GM12878 (cell line): ENCODE results near the gene CCDC81. TPM values are rescaled to one million over a fixed set of nuclear protein-coding genes. Genes with fewer than 3 reads are reported as not detected.

ENCODE experiments used
- ATAC-seq: fragments of 200-7000 bp; cut with Tn5 transposase; 3 replicates; pipeline ENCODE4 v1.9.1; 2020; ENCODE audit warnings: mild to moderate bottlenecking, moderate library complexity
- Bru-seq: library from RNA; stranded (reverse); fragments of 400-500 nt; gene quantifications from one replicate; lab custom pipeline; 2021; lab: Mats Ljungman, UMichigan
- BruChase-seq, 2 experiments: library from RNA; stranded (reverse); fragments of 400-500 nt; gene quantifications; one replicate each; lab custom pipeline; 2021; lab: Mats Ljungman, UMichigan
- BruUV-seq: library from RNA; stranded (reverse); fragments of 400-500 nt; replicated peaks from 2 replicates; lab custom pipeline; 2021; lab: Mats Ljungman, UMichigan
- CTCF ChIA-PET: fragments of 300-600 bp; sonication (Branson Sonifier 250); formaldehyde crosslinking; extraction: SDS; loops from one replicate; lab custom pipeline; 2021; ENCODE audit warnings: inconsistent platforms; lab: Yijun Ruan, JAX
- POLR2A ChIA-PET: fragments of 350-600 bp; formaldehyde crosslinking; extraction: SDS; loops from one replicate; lab custom pipeline; 2021; ENCODE audit warnings: inconsistent platforms; lab: Charles Lee
- RAD21 ChIA-PET: fragments of 300-600 bp; sonication (Branson Sonifier 250); formaldehyde crosslinking; loops from one replicate; lab custom pipeline; 2023; ENCODE audit warnings: antibody characterized with exemption; ENCODE audit not compliant: unreplicated experiment; lab: Charles Lee
- SMC1A ChIA-PET: fragments of 300-600 bp; sonication (Branson Sonifier 250); formaldehyde crosslinking; loops from one replicate; lab custom pipeline; 2023; ENCODE audit not compliant: unreplicated experiment, uncharacterized antibody; lab: Charles Lee
- DNase-seq: peaks from one replicate; pipeline ENCODE4 v3.0.0-alpha.2; 2011; ENCODE audit warnings: low read depth, low spot score
- FAIRE-seq: peaks from 3 replicates; lab custom pipeline; 2011; peaks lifted over from hg19 to GRCh38; lab: Jason Lieb, UNC
- H2AFZ ChIP-seq: 2 replicates; pipeline ENCODE4 v1.6.0; 2011; ENCODE audit warnings: low read depth, low read length, control low read depth; ENCODE audit not compliant: control insufficient read depth
- H3K27ac ChIP-seq: 2 replicates; pipeline ENCODE4 v1.5.1; 2011; ENCODE audit warnings: control low read depth; ENCODE audit not compliant: control insufficient read depth, insufficient read depth
- H3K27me3 ChIP-seq, 2 experiments: replicated peaks in 1 of 2; 2 replicates each; pipeline versions ENCODE4 v1.6.0 to v1.6.1; 2011; ENCODE audit warnings: low read length in 1 of 2; ENCODE audit not compliant: control insufficient read depth in 2 of 2, insufficient read depth in 2 of 2
- H3K36me3 ChIP-seq, 2 experiments: 2 replicates each; pipeline ENCODE4 v1.5.1; 2011; ENCODE audit warnings: low read length in 1 of 2; ENCODE audit not compliant: control insufficient read depth in 2 of 2, insufficient read depth in 2 of 2
- H3K4me1 ChIP-seq: 2 replicates; pipeline ENCODE4 v1.6.1; 2011; ENCODE audit warnings: mild to moderate bottlenecking, low read length, moderate library complexity, mixed read lengths; ENCODE audit not compliant: control insufficient read depth, insufficient read depth
- H3K4me2 ChIP-seq: 2 replicates; pipeline ENCODE4 v1.6.0; 2011; ENCODE audit warnings: control low read depth; ENCODE audit not compliant: control insufficient read depth, insufficient read depth
- H3K4me3 ChIP-seq: fragments of 200-600 bp; sonication (generic); 2 replicates; pipeline ENCODE4 v1.5.1; 2016
- H3K79me2 ChIP-seq: 2 replicates; pipeline ENCODE4 v1.6.0; 2011; ENCODE audit warnings: low read length; ENCODE audit not compliant: control insufficient read depth, insufficient read depth
- H3K9ac ChIP-seq: 2 replicates; pipeline ENCODE4 v1.8.0; 2011; ENCODE audit warnings: low read length, control low read depth, mixed read lengths; ENCODE audit not compliant: control insufficient read depth, insufficient read depth
- H3K9me3 ChIP-seq: replicated peaks from 3 replicates; pipeline ENCODE4 v1.5.1; 2011; ENCODE audit warnings: mild to moderate bottlenecking, low read length; ENCODE audit not compliant: control insufficient read depth, insufficient read depth
- H4K20me1 ChIP-seq: 2 replicates; pipeline ENCODE4 v1.6.0; 2011; ENCODE audit not compliant: control insufficient read depth, insufficient read depth
- BACH1 ChIP-seq: fragments of 450-650 bp; IDR thresholded peaks from 2 replicates; pipeline ENCODE4 v1.6.1; 2017; ENCODE audit warnings: mild to moderate bottlenecking, borderline replicate concordance
- CUX1 ChIP-seq: IDR thresholded peaks from 2 replicates; pipeline ENCODE4 v1.6.1; 2012; ENCODE audit warnings: improper control_type of control experiment, low read depth, low read length; ENCODE audit not compliant: insufficient replicate concordance
- EGR1 ChIP-seq, 2 experiments: IDR thresholded peaks; 1 replicate in 1 of 2; 2 replicates in 1 of 2; pipeline ENCODE4 v1.6.1; 2011 to 2012; ENCODE audit warnings: low read depth in 2 of 2, low read length in 2 of 2, borderline replicate concordance in 1 of 2, mild to moderate bottlenecking in 1 of 2, moderate library complexity in 1 of 2
- MEF2B ChIP-seq: fragments of 450-650 bp; IDR thresholded peaks from 2 replicates; pipeline ENCODE4 v1.6.1; 2018; ENCODE audit warnings: mild to moderate bottlenecking, moderate library complexity; ENCODE audit not compliant: partially characterized antibody, poor library complexity, severe bottlenecking
- MYC ChIP-seq: IDR thresholded peaks from 2 replicates; pipeline ENCODE4 v1.6.1; 2011; ENCODE audit warnings: mild to moderate bottlenecking, low read length, moderate library complexity, inconsistent platforms; ENCODE audit not compliant: insufficient read depth, insufficient replicate concordance, insufficient read length, severe bottlenecking
- SPI1 ChIP-seq: IDR thresholded peaks from 2 replicates; pipeline ENCODE4 v1.6.1; 2011; ENCODE audit warnings: low read depth, mild to moderate bottlenecking, low read length, moderate library complexity, borderline replicate concordance; ENCODE audit not compliant: insufficient read depth
- ZNF592 ChIP-seq: fragments of 450-650 bp; IDR thresholded peaks from 2 replicates; pipeline ENCODE4 v1.6.1; 2017; ENCODE audit warnings: mild to moderate bottlenecking, moderate library complexity
- ZSCAN29 ChIP-seq: fragments of 450-650 bp; IDR thresholded peaks from 2 replicates; pipeline ENCODE4 v1.6.1; 2017; ENCODE audit warnings: mild to moderate bottlenecking, moderate library complexity
- WGBS: methylation state at CpG from one replicate; pipeline ENCODE4 v1.1.6; 2016; ENCODE audit warnings: low lambda C conversion rate; ENCODE audit not compliant: insufficient replicate concordance, insufficient coverage; ENCODE audit errors: missing lambda C conversion rate; 5-methylcytosine and 5-hydroxymethylcytosine counted together
- in situ Hi-C: fragments of 300-500 bp; cut with MboI; formaldehyde crosslinking; loops from 9 replicates; pipeline ENCODE4 v1.14.3; 2018; ENCODE audit warnings: mixed read lengths
- intact Hi-C: fragments of 100-400 bp; cut with micrococcal nuclease; formaldehyde crosslinking; loops from one replicate; pipeline ENCODE4 v1.14.2; 2022; ENCODE audit not compliant: unreplicated experiment
- long read RNA-seq, 2 experiments: library from polyadenylated mRNA; unstranded; transcript quantifications; one replicate each; pipeline ENCODE4 v2.0.0, GENCODE V29; 2019 to 2020
- polyA minus RNA-seq, 3 experiments: library from RNA; depleted of rRNA, polyadenylated mRNA; stranded (reverse); fragments of >200 nt; gene quantifications; 2 replicates each; pipeline ENCODE4 v1.2.3, GENCODE V29; 2011
- polyA plus RNA-seq, 11 experiments: library from polyadenylated mRNA; depleted of rRNA in 4 of 11; unstranded in 6 of 11; stranded (reverse) in 5 of 11; fragments of >200 nt; fragmentation: Nextera tagmentation in 4 of 11; fragmentation: Illumina TruSeq in 1 of 11; extraction: Ambion mirVana in 4 of 11; extraction: Trizol in 1 of 11; gene quantifications; 1 replicate in 1 of 11; 2 replicates in 10 of 11; pipeline versions ENCODE4 v1.2.1 to v1.2.3, GENCODE V29; 2011 to 2016; ENCODE audit warnings: inconsistent platforms in 2 of 11, missing spikeins in 2 of 11, low read depth in 1 of 11
- total RNA-seq, 4 experiments: library from RNA; depleted of rRNA in 3 of 4; stranded (reverse); fragments of >200 nt in 3 of 4; fragmentation: Illumina TruSeq in 1 of 4; extraction: Trizol in 1 of 4; gene quantifications; 2 replicates each; pipeline versions ENCODE4 v1.2.1 to v1.2.3, GENCODE V29; 2013 to 2021
- TF ChIP-seq, protein P1 (sequence below): IDR thresholded peaks from 2 replicates; pipeline ENCODE4 v1.6.1; 2011; ENCODE audit warnings: low read depth, mild to moderate bottlenecking, low read length, moderate library complexity, borderline replicate concordance; ENCODE audit errors: extremely low read depth

The CCDC81 gene
- 3.8 and 4.1 TPM in 2 replicates for total RNA-seq (2013; cell fraction: nucleolus; rRNA removed)
- total RNA-seq (2014; rRNA removed) (0.16 and 0.17 TPM in 2 replicates), total RNA-seq (2014; rRNA removed; fragmentation: Illumina TruSeq; extraction: Trizol) (0.27 and 0.32 TPM in 2 replicates), total RNA-seq (2021) (0.13 and 0.19 TPM in 2 replicates), polyA plus RNA-seq (2011; rRNA removed) (0.49 and 0.53 TPM in 2 replicates), polyA plus RNA-seq (2014; fragmentation: Illumina TruSeq; extraction: Trizol) (0.47 TPM in 1 of 2 replicates, not detected in the other), polyA plus RNA-seq (2014; fragmentation: Nextera tagmentation; extraction: Ambion mirVana) (under 1 TPM; 0.13 to 0.31 TPM), polyA plus RNA-seq (2014; rRNA removed) (0.06 and 0.18 TPM in 2 replicates), polyA plus RNA-seq (2016; fragmentation: Nextera tagmentation; extraction: Ambion mirVana) (under 1 TPM; 0.15 to 0.33 TPM), polyA minus RNA-seq (2011; rRNA and poly(A)+ RNA removed) (0.44 and 0.57 TPM in 2 replicates), Bru-seq, nascent RNA (percentile 33 among the genes with signal in this experiment), BruChase-seq, experiment 1, labeled RNA remaining after a 6-hour chase (percentile 37 among the genes with signal in this experiment), BruChase-seq, experiment 2, labeled RNA remaining after a 2-hour chase (percentile 37 among the genes with signal in this experiment)
- not detected for polyA plus RNA-seq (2011; ENCODE audit: low read depth)
- polyA plus RNA-seq (2011; cell fraction: cytosol; rRNA removed) = 0.12 TPM in 2 replicates
- 1.0 and 1.1 TPM in 2 replicates for polyA plus RNA-seq (2011; cell fraction: nucleus; rRNA removed)
- polyA plus RNA-seq (2012) = 0.16 and 0.17 TPM in 2 replicates
- polyA minus RNA-seq (2011; cell fraction: cytosol; rRNA and poly(A)+ RNA removed) = not detected in 2 replicates
- 0.97 and 1.3 TPM in 2 replicates for polyA minus RNA-seq (2011; cell fraction: nucleus; rRNA and poly(A)+ RNA removed)
- long read RNA-seq, experiment 1 = 0 reads
- long read RNA-seq, experiment 2, partial matches to known transcripts = 0 of 2 reads
- long read RNA-seq, experiment 2, other reads (novel, unspliced or antisense) = 2 of 2 reads

DNA sequence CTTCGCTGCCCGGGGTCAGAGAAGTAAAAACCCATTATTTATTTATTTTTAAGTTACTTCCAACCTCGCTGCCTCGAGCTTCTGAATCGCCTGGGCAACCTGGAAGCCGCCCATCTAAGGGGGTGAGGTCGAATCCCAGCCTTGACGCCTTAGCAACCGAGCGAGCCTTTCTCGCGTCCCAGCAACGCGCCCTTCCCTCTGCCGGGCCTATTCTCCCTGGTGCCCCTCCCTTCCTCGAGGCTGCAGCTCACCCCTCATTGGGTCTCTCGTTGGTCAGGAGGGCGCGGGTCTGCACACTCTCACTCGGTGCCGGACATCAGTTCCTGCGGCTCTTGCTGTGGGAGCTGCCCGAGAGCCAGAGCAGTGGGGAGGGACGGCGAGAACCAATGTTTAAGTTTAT is at the start of gene CCDC81:
CCDC81 (plus strand) TSS at position 302 of the 400 bp plus-strand sequence. CDS start 277 bp downstream, outside the sequence.
- SMC1A ChIA-PET = no interaction called here
- TF ChIP-seq CUX1 (no peak), EGR1 (IDR thresholded peaks at IDR 0.05; ENCODE audit: borderline replicate concordance in 1 of 2, low read depth in 2 of 2, low read length in 2 of 2) (no peak), ZNF592 (no peak), MYC (no peak), MEF2B (no peak), SPI1 (no peak), ZSCAN29 (no peak), BACH1 (no peak)
- TF ChIP-seq, protein P1, sequence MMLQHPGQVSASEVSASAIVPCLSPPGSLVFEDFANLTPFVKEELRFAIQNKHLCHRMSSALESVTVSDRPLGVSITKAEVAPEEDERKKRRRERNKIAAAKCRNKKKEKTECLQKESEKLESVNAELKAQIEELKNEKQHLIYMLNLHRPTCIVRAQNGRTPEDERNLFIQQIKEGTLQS = no peak
- Histone ChIP-seq H3K9ac (no peak within 1 kb of the TSS), H3K9me3 (no peaks in the 10 kb centered on the region; the same call in 2 of the 3 replicates), H3K27me3 (no peaks in the 10 kb centered on the region), H3K36me3 (no peaks in the 10 kb centered on the region), H3K4me2 (no peak within 1 kb of the TSS), H3K4me3 (no peak within 1 kb of the TSS), H4K20me1 (no peaks in the 10 kb centered on the region), H2AFZ (no peak within 1 kb of the TSS), H3K27ac (no peak within 1 kb of the TSS), H3K4me1 (no peaks in the 10 kb centered on the region), H3K79me2 (no peaks in the 10 kb centered on the region)
- FAIRE-seq = no peak
- in situ Hi-C loops = no loop called here
- RAD21 ChIA-PET = no interaction called here
- DNase-seq = no peak
- CTCF ChIA-PET = no interaction called here
- no TSS peak for BruUV-seq
- intact Hi-C loops = no loop called here
- WGBS = 47% methylated on average over 25 of the region's 25 CpGs
- ATAC-seq = no peak
- POLR2A ChIA-PET = interaction anchor here (0.6 kb wide), 1 partner anchor 621 kb away, joined by 5 read pairs; no protein-coding TSS in a partner anchor
